ENCODE data around the gene CNTNAP5. TPM values are rescaled to one million over a fixed set of nuclear protein-coding genes. Genes with fewer than 3 reads are reported as not detected.
A peak's percentile ranks its signal among the peaks of the same experiment; 100 is the strongest.

The CNTNAP5 gene
- total and polyA plus RNA-seq, 2 experiments from 2014 or later, result 0.03 TPM; not detected in 1

- no peak overlapping the region for H3K4me3 ChIP-seq
- no peak for DNase-seq (ENCODE audit: low read depth in 1 of 2, low spot score in 1 of 2)
- no peaks in the 10 kb centered on the region for H3K9me3 ChIP-seq (ENCODE audit: low read depth)
- no peaks in the 10 kb centered on the region for H3K36me3 ChIP-seq
- H3K27ac ChIP-seq, result no peak overlapping the region
- no peaks in the 10 kb centered on the region for H3K27me3 ChIP-seq
- no peaks in the 10 kb centered on the region for H3K4me1 ChIP-seq (ENCODE audit: low read depth)
- TF ChIP-seq CTCF (IDR thresholded peaks at IDR 0.05; ENCODE audit: low read depth, low read length), result no peak
These were observed 122.5 kb downstream of the CNTNAP5 start for GRCh38 chr2:124147552-124147951.

GRCh38 chr2:124149571-124149970 lies 124.5 kb downstream of the CNTNAP5 start:
- no peaks in the 10 kb centered on the region for H3K36me3 ChIP-seq

GRCh38 chr2:124151691-124152090 lies 126.6 kb downstream of the CNTNAP5 start:
- no peaks in the 10 kb centered on the region for H3K9me3 ChIP-seq (ENCODE audit: low read depth)
- peaks cover 3% of the 10 kb centered on the region for H3K4me1 ChIP-seq (ENCODE audit: low read depth)
- no peak overlapping the region for H3K4me3 ChIP-seq
- no peak for TF ChIP-seq CTCF (IDR thresholded peaks at IDR 0.05; ENCODE audit: low read depth, low read length)
- no peaks in the 10 kb centered on the region for H3K27me3 ChIP-seq
- no peak overlapping the region for H3K27ac ChIP-seq
- no peak for DNase-seq (ENCODE audit: low read depth in 1 of 2, low spot score in 1 of 2)
- H3K36me3 ChIP-seq, result no peaks in the 10 kb centered on the region

More at GRCh38 chr2:124149571-124149970, 124.5 kb downstream of the CNTNAP5 start:
- no peak for TF ChIP-seq CTCF (IDR thresholded peaks at IDR 0.05; ENCODE audit: low read depth, low read length)
- no peak overlapping the region for H3K27ac ChIP-seq
- H3K9me3 ChIP-seq (ENCODE audit: low read depth), result no peaks in the 10 kb centered on the region
- no peaks in the 10 kb centered on the region for H3K27me3 ChIP-seq
- H3K4me1 ChIP-seq (ENCODE audit: low read depth), result no peaks in the 10 kb centered on the region
- no peak overlapping the region for H3K4me3 ChIP-seq
- DNase-seq (ENCODE audit: low read depth in 1 of 2, low spot score in 1 of 2), result no peak

GRCh38 chr2:124153713-124154112 lies 128.6 kb downstream of the CNTNAP5 start:
- TF ChIP-seq CTCF (IDR thresholded peaks at IDR 0.05; ENCODE audit: low read depth, low read length), result no peak
- no peak for DNase-seq (ENCODE audit: low read depth in 1 of 2, low spot score in 1 of 2)
- no peak overlapping the region for H3K4me3 ChIP-seq
- no peak overlapping the region for H3K27ac ChIP-seq
- no peaks in the 10 kb centered on the region for H3K36me3 ChIP-seq
- peaks cover 3% of the 10 kb centered on the region for H3K4me1 ChIP-seq (ENCODE audit: low read depth)
- no peaks in the 10 kb centered on the region for H3K27me3 ChIP-seq
- H3K9me3 ChIP-seq (ENCODE audit: low read depth), result no peaks in the 10 kb centered on the region

- Histone ChIP-seq H3K4me3 (no peak overlapping the region), H3K9me3 (ENCODE audit: low read depth) (no peaks in the 10 kb centered on the region), H3K36me3 (no peaks in the 10 kb centered on the region), H3K27me3 (no peaks in the 10 kb centered on the region), H3K27ac (no peak overlapping the region), H3K4me1 (ENCODE audit: low read depth) (peaks cover 3% of the 10 kb centered on the region)
- TF ChIP-seq CTCF (IDR thresholded peaks at IDR 0.05; ENCODE audit: low read depth, low read length), result no peak
- DNase-seq (ENCODE audit: low read depth in 1 of 2, low spot score in 1 of 2), result peak in 1 of 2 donors; percentile 20
These were observed 134.1 kb downstream of the CNTNAP5 start for GRCh38 chr2:124159166-124159565.

GRCh38 chr2:124161542-124161941 lies 136.5 kb downstream of the CNTNAP5 start:
- DNase-seq (ENCODE audit: low read depth in 1 of 2, low spot score in 1 of 2), result no peak
- H3K36me3 ChIP-seq, result no peaks in the 10 kb centered on the region

More at GRCh38 chr2:124161542-124161941, 136.5 kb downstream of the CNTNAP5 start:
- no peak overlapping the region for H3K4me3 ChIP-seq
- no peaks in the 10 kb centered on the region for H3K9me3 ChIP-seq (ENCODE audit: low read depth)
- no peak for TF ChIP-seq CTCF (IDR thresholded peaks at IDR 0.05; ENCODE audit: low read depth, low read length)
- H3K4me1 ChIP-seq (ENCODE audit: low read depth), result no peaks in the 10 kb centered on the region
- H3K27ac ChIP-seq, result no peak overlapping the region
- no peaks in the 10 kb centered on the region for H3K27me3 ChIP-seq
